Neural progenitor cell (in vitro differentiated cells): ENCODE data around the gene TMEM240. TPM values are rescaled to one million over a fixed set of nuclear protein-coding genes. Genes with fewer than 3 reads are reported as not detected.
"Not testable (repeated sequence)": the region's sequence is repeated elsewhere in the genome, so short reads cannot be mapped to it uniquely, and the experiment has no call there.

Experiments used
- DNase-seq: peaks from one replicate; pipeline ENCODE4 v3.0.0-alpha.2; 2016; ENCODE audit warnings: low spot score
- H2AFZ ChIP-seq: fragments of 200-600 bp; sonication (generic); replicated peaks from 2 replicates; pipeline ENCODE4 v1.6.1; 2016; ENCODE audit warnings: antibody characterized with exemption
- H3F3A ChIP-seq: fragments of 200-600 bp; sonication (generic); 2 replicates; pipeline ENCODE4 v1.6.1; 2016; ENCODE audit warnings: antibody characterized with exemption, low read depth
- H3K27ac ChIP-seq: fragments of 200-600 bp; sonication (generic); 2 replicates; pipeline ENCODE4 v1.5.1; 2016; ENCODE audit warnings: mild to moderate bottlenecking
- H3K27me3 ChIP-seq: fragments of 200-600 bp; sonication (generic); 2 replicates; pipeline ENCODE4 v1.6.1; 2016; ENCODE audit warnings: mild to moderate bottlenecking, moderate library complexity
- H3K36me3 ChIP-seq: fragments of 200-600 bp; sonication (generic); 2 replicates; pipeline ENCODE4 v1.5.1; 2016
- H3K4me1 ChIP-seq: fragments of 200-600 bp; sonication (generic); 2 replicates; pipeline ENCODE4 v1.6.1; 2016; ENCODE audit warnings: mixed run types
- H3K4me2 ChIP-seq: fragments of 200-600 bp; sonication (generic); 2 replicates; pipeline ENCODE4 v1.6.1; 2016
- H3K4me3 ChIP-seq: fragments of 200-600 bp; sonication (generic); 2 replicates; pipeline ENCODE4 v1.5.1; 2016
- H3K79me2 ChIP-seq: fragments of 200-600 bp; sonication (generic); 2 replicates; pipeline ENCODE4 v1.6.1; 2016; ENCODE audit warnings: low read depth
- H3K9ac ChIP-seq: fragments of 200-600 bp; sonication (generic); 2 replicates; pipeline ENCODE4 v1.6.1; 2016
- H3K9me3 ChIP-seq: fragments of 200-600 bp; sonication (generic); 2 replicates; pipeline ENCODE4 v1.5.1; 2016; ENCODE audit warnings: low read depth
- H4K20me1 ChIP-seq: fragments of 200-600 bp; sonication (generic); 2 replicates; pipeline ENCODE4 v1.6.1; 2016; ENCODE audit warnings: low read depth
- H3K27ac Mint-ChIP-seq: 3 replicates; pipeline ENCODE4 v1.8.0; 2021; ENCODE audit warnings: mixed read lengths
- H3K27me3 Mint-ChIP-seq: 2 replicates; pipeline ENCODE4 v1.8.0; 2022; ENCODE audit warnings: low read depth, mild to moderate bottlenecking, inconsistent platforms, moderate library complexity, mixed read lengths; ENCODE audit not compliant: insufficient read depth
- H3K36me3 Mint-ChIP-seq: 3 replicates; pipeline ENCODE4 v1.8.0; 2021; ENCODE audit warnings: mixed read lengths
- H3K4me1 Mint-ChIP-seq: 3 replicates; pipeline ENCODE4 v1.8.0; 2021; ENCODE audit warnings: mixed read lengths
- H3K4me3 Mint-ChIP-seq: 3 replicates; pipeline ENCODE4 v1.8.0; 2021; ENCODE audit warnings: mild to moderate bottlenecking, moderate library complexity, mixed read lengths
- H3K9me3 Mint-ChIP-seq: 3 replicates; pipeline ENCODE4 v1.8.0; 2020; ENCODE audit warnings: mixed read lengths
- EZH2 ChIP-seq: fragments of 200-600 bp; sonication (generic); IDR thresholded peaks from 2 replicates; pipeline ENCODE4 v1.6.1; 2017; ENCODE audit warnings: antibody characterized with exemption, mild to moderate bottlenecking, moderate library complexity
- EZH2phosphoT487 ChIP-seq: fragments of 200-600 bp; sonication (generic); IDR thresholded peaks from 2 replicates; pipeline ENCODE4 v1.6.1; 2017; ENCODE audit warnings: antibody characterized with exemption
- total RNA-seq: library from RNA; depleted of rRNA; stranded (reverse); fragments of >200 nt; gene quantifications from 2 replicates; pipeline ENCODE4 v1.2.3, GENCODE V29; 2015; ENCODE audit warnings: low replicate concordance
- TF ChIP-seq, protein P1 (sequence below): fragments of 200-600 bp; sonication (generic); IDR thresholded peaks from 2 replicates; pipeline ENCODE4 v1.5.1; 2017; ENCODE audit warnings: antibody characterized with exemption, mild to moderate bottlenecking

The TMEM240 gene
- total RNA-seq, 1 donor from 2014 or later: 8.0 TPM

DNA sequence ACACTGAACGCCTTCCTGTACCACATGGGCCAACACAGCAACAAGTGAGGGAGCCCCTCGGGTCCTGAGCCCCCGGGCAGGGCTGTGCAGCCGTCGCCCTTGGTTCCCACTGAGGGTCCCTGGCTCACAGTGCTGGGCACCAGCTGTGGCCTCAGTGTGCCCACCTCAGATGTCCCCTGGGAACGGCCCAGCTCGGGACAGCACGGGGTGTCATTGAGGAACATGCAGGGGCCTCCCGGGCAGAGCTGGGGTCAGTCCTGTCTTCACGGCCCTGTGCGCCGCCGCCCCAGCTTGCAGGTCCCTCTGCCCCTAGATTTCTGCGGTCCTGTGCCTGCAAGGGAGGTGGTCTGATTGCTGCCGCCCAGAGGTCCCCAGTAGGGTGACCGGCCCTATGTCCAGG is 51.2 kb downstream of the TMEM240 start:
- peaks cover 15% of the 10 kb centered on the region for H3K9me3 Mint-ChIP-seq
- Histone ChIP-seq H2AFZ (no peak overlapping the region), H3K9me3 (no peaks in the 10 kb centered on the region), H3K27me3 (no peaks in the 10 kb centered on the region), H3K9ac (no peak overlapping the region), H3K79me2 (no peaks in the 10 kb centered on the region), H3K4me1 (no peaks in the 10 kb centered on the region), H4K20me1 (no peaks in the 10 kb centered on the region), H3K36me3 (no peaks in the 10 kb centered on the region), H3K27ac (no peak overlapping the region), H3F3A (no peaks in the 10 kb centered on the region), H3K4me2 (no peak overlapping the region), H3K4me3 (no peak overlapping the region)
- H3K4me1 Mint-ChIP-seq: no peaks in the 10 kb centered on the region
- no peak overlapping the region for H3K27ac Mint-ChIP-seq
- no peak overlapping the region for H3K4me3 Mint-ChIP-seq
- no peaks in the 10 kb centered on the region for H3K27me3 Mint-ChIP-seq
- DNase-seq: no peak
- TF ChIP-seq, protein P1, sequence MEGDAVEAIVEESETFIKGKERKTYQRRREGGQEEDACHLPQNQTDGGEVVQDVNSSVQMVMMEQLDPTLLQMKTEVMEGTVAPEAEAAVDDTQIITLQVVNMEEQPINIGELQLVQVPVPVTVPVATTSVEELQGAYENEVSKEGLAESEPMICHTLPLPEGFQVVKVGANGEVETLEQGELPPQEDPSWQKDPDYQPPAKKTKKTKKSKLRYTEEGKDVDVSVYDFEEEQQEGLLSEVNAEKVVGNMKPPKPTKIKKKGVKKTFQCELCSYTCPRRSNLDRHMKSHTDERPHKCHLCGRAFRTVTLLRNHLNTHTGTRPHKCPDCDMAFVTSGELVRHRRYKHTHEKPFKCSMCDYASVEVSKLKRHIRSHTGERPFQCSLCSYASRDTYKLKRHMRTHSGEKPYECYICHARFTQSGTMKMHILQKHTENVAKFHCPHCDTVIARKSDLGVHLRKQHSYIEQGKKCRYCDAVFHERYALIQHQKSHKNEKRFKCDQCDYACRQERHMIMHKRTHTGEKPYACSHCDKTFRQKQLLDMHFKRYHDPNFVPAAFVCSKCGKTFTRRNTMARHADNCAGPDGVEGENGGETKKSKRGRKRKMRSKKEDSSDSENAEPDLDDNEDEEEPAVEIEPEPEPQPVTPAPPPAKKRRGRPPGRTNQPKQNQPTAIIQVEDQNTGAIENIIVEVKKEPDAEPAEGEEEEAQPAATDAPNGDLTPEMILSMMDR: no peak
- TF ChIP-seq EZH2: no peak
- no peak for TF ChIP-seq EZH2phosphoT487
- peaks cover 27% of the 10 kb centered on the region for H3K36me3 Mint-ChIP-seq

DNA sequence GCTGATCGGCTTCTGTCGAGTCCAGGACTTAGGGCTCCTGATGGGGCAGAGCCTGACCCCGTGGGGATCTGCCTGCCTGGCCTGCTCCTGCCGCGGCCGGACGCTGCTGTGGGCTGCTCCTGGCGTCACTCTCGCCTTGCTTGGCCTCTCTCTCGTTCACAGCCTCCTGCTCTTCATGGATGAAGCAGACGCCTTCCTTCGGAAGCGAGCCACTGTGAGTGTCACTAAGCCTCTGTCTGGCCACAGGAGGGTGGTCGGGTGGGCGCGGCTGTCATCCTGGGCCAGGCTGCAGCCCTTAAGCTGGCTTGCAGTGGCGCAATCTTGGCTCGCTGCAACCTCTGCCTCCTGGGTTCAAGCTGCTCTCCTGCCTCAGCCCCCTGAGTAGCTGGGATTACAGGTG is 52.7 kb downstream of the TMEM240 start:
- peaks cover 6% of the 10 kb centered on the region for H3K9me3 Mint-ChIP-seq
- Histone ChIP-seq H3K4me1 (no peaks in the 10 kb centered on the region), H3K27ac (no peak overlapping the region), H3K4me2 (no peak overlapping the region), H2AFZ (no peak overlapping the region), H3F3A (no peaks in the 10 kb centered on the region), H4K20me1 (no peaks in the 10 kb centered on the region), H3K36me3 (no peaks in the 10 kb centered on the region), H3K27me3 (no peaks in the 10 kb centered on the region), H3K4me3 (no peak overlapping the region), H3K9ac (no peak overlapping the region), H3K9me3 (no peaks in the 10 kb centered on the region), H3K79me2 (no peaks in the 10 kb centered on the region)
- H3K4me3 Mint-ChIP-seq: no peak overlapping the region
- no peak overlapping the region for H3K27ac Mint-ChIP-seq
- TF ChIP-seq, protein P1: no peak
- TF ChIP-seq EZH2phosphoT487 (no peak), EZH2 (no peak)
- H3K36me3 Mint-ChIP-seq: peaks cover 16% of the 10 kb centered on the region
- H3K27me3 Mint-ChIP-seq: no peaks in the 10 kb centered on the region
- H3K4me1 Mint-ChIP-seq: no peaks in the 10 kb centered on the region
- DNase-seq: no peak

DNA sequence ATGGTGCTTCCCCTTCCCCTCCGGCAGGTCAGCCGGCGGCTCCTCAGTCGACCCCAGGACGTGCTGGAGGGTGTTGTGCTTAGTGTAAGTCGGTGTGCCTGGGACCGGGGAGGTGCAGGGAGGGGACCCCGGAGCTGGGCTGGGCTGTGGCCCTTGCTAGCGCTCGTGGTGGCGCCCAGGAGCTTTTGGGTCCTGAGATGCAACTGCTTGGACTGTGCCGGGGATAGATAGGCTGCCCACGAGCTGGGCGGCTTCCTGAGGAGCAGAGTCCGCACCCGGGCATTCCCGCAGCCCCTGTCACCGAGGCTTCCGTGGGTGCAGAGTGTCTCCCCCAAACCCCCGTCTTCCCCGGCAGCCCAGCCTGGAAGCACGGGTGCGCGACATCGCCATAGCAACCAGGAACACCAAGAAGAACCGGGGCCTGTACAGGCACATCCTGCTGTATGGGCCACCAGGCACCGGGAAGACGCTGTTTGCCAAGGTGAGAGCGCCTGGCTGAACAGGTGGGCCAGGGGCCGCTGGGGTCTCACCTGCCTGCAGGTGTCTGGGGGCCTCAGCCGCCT is 54.6 kb downstream of the TMEM240 start:
- not testable (repeated sequence) for H4K20me1 ChIP-seq, H3K9me3 Mint-ChIP-seq, H3K4me3 ChIP-seq, H3K9ac ChIP-seq, H3K27me3 ChIP-seq, H3K36me3 ChIP-seq, H3K27me3 Mint-ChIP-seq, H3K27ac ChIP-seq, H3K4me3 Mint-ChIP-seq, H3K4me1 Mint-ChIP-seq, DNase-seq, H3K36me3 Mint-ChIP-seq, H3K4me2 ChIP-seq, H3K79me2 ChIP-seq, H3K4me1 ChIP-seq, H3K9me3 ChIP-seq, H3K27ac Mint-ChIP-seq, H2AFZ ChIP-seq, H3F3A ChIP-seq

DNA sequence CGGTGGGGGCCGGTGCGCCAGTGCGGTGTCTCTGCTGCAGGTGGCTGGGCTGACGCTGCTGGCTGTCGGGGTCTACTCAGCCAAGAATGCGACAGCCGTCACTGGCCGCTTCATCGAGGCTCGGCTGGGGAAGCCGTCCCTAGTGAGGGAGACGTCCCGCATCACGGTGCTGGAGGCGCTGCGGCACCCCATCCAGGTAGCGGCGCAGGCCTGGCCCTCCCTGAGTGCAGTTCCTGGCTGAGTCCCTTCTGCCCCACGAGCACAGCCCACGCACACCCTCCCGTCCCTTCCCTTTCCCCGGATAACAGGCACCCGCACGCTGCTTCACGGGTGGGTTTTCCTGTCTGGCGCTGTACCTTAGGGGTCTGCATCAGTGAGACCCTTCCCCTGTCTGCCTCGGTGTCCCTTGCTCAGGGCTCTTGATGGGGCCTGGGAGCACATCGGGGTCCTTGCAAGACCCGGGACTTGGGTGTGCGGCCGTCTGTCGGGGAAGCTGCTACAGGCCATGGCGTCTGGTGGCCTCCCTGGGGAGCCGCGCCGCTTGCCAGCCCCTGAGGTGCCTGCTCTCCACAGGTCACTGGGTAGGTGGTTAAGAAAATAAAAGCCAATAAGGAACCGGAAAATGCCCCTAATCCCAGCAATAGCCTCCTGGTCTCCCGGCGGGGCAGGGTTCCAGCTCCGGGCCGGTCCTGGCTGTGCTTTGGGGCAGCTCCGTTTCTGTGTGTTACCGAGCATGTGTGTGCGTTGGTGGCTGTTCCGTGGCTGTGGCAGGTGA is 55.3 kb downstream of the TMEM240 start:
- H3K9me3 Mint-ChIP-seq, H3K27me3 Mint-ChIP-seq, DNase-seq, H3K27ac ChIP-seq, H3K4me3 ChIP-seq, H3K4me2 ChIP-seq, H3K9me3 ChIP-seq, H3K27me3 ChIP-seq, H4K20me1 ChIP-seq, H3F3A ChIP-seq, H3K4me1 Mint-ChIP-seq, H3K4me3 Mint-ChIP-seq, H3K79me2 ChIP-seq, H3K36me3 Mint-ChIP-seq, H3K36me3 ChIP-seq, H3K4me1 ChIP-seq, H3K27ac Mint-ChIP-seq, H2AFZ ChIP-seq, H3K9ac ChIP-seq: not testable (repeated sequence)

Other genes with a start within 250 kb of the TMEM240 start
- 10.7 and 24.6 TPM in 2 replicates for gene ACAP3, start 232.7 kb downstream of the TMEM240 start, total RNA-seq
- 3.7 and 22.5 TPM in 2 replicates for gene PUSL1, start 232.0 kb downstream of the TMEM240 start, total RNA-seq
- gene INTS11, start 216.0 kb downstream of the TMEM240 start, total RNA-seq: 62.4 and 116 TPM in 2 replicates
- gene CPTP, start 215.8 kb downstream of the TMEM240 start, total RNA-seq: 1.0 and 13.5 TPM in 2 replicates
- 0.22 TPM in 1 of 2 replicates, not detected in the other for gene TAS1R3, start 209.3 kb downstream of the TMEM240 start, total RNA-seq
- 14.5 and 64.1 TPM in 2 replicates for gene DVL1, start 191.2 kb downstream of the TMEM240 start, total RNA-seq
- gene MXRA8, start 182.1 kb downstream of the TMEM240 start, total RNA-seq: 6.8 and 24.0 TPM in 2 replicates
- 26.4 and 82.2 TPM in 2 replicates for gene AURKAIP1, start 165.4 kb downstream of the TMEM240 start, total RNA-seq
- 143 and 198 TPM in 2 replicates for gene CCNL2, start 141.3 kb downstream of the TMEM240 start, total RNA-seq
- 89.0 and 96.1 TPM in 2 replicates for gene MRPL20, start 133.3 kb downstream of the TMEM240 start, total RNA-seq
- gene ANKRD65, start 119.3 kb downstream of the TMEM240 start, total RNA-seq: 0.15 and 1.7 TPM in 2 replicates
- gene VWA1, start 104.9 kb downstream of the TMEM240 start, total RNA-seq: 2.4 and 7.0 TPM in 2 replicates
- gene ATAD3C, start 90.9 kb downstream of the TMEM240 start, total RNA-seq: not detected in 2 replicates
- 9.3 and 21.1 TPM in 2 replicates for gene ATAD3B, start 68.9 kb downstream of the TMEM240 start, total RNA-seq
- 7.8 and 25.1 TPM in 2 replicates for gene ATAD3A, start 28.5 kb downstream of the TMEM240 start, total RNA-seq
- 82.5 and 94.1 TPM in 2 replicates for gene SSU72, start 34.2 kb upstream of the TMEM240 start, total RNA-seq
- gene FNDC10, start 59.5 kb upstream of the TMEM240 start, total RNA-seq: 2.5 and 7.8 TPM in 2 replicates
- 7.5 and 71.6 TPM in 2 replicates for gene MIB2, start 74.9 kb upstream of the TMEM240 start, total RNA-seq
- 4.2 and 4.7 TPM in 2 replicates for gene MMP23B, start 91.5 kb upstream of the TMEM240 start, total RNA-seq
- 12.6 and 16.9 TPM in 2 replicates for gene CDK11B, start 118.4 kb upstream of the TMEM240 start, total RNA-seq
- 49.4 and 71.6 TPM in 2 replicates for gene SLC35E2B, start 152.2 kb upstream of the TMEM240 start, total RNA-seq
- gene CDK11A, start 183.7 kb upstream of the TMEM240 start, total RNA-seq: 6.6 and 16.6 TPM in 2 replicates
- 37.8 and 56.9 TPM in 2 replicates for gene NADK, start 237.8 kb upstream of the TMEM240 start, total RNA-seq